HG03280 (cell line): ENCODE data around the gene SLC4A3.
A peak's percentile ranks its signal among the peaks of the same experiment; 100 is the strongest.

ENCODE experiments used
- ATAC-seq: cut with Tn5 transposase; IDR thresholded peaks from one replicate; pipeline ENCODE4 v1.9.1; 2021; ENCODE audit warnings: mild to moderate bottlenecking, moderate library complexity; ENCODE audit not compliant: unreplicated experiment

The SLC4A3 gene

DNA sequence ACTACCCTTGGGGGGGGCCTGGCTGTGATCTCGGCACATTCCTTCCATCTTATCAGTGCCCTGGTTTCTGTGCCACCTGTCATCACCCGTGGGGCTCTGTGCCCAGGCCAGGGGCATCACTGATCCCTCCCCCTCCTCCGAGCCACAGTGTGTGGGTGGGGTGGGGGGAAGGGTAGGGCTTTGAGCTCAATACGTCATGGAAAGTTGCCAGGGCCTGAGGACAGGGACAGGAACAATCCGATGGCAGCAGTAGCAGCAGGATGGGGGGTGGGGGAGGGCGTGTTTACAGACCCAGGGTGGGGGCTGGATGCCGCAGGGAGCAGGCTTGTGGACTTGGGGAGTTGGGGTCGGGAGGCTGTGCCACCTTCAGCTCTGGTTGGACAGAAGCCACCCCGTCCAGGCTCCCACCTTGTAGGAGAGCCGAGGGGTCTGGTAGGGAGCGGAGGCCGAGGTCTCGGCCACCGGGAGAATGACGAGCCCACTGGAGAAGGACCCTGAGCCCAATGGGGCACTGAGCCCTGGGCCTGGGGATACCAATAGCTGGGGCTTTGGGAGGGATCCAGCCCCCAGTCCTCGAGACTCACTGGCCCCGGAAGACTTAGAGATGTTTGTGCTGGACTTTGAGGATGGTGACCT lies 3.5 kb downstream of the SLC4A3 start:
- no peak for ATAC-seq

- no peak for ATAC-seq
Observed at GRCh38 chr2:219631406-219631891, 4.0 kb downstream of the SLC4A3 start.

GRCh38 chr2:219631904-219632759 lies 4.7 kb downstream of the SLC4A3 start:
- no peak for ATAC-seq

GRCh38 chr2:219632760-219633105 lies 5.3 kb downstream of the SLC4A3 start:
- ATAC-seq = no peak

- no peak for ATAC-seq
Observed at GRCh38 chr2:219633276-219634065, 6.0 kb downstream of the SLC4A3 start.

DNA sequence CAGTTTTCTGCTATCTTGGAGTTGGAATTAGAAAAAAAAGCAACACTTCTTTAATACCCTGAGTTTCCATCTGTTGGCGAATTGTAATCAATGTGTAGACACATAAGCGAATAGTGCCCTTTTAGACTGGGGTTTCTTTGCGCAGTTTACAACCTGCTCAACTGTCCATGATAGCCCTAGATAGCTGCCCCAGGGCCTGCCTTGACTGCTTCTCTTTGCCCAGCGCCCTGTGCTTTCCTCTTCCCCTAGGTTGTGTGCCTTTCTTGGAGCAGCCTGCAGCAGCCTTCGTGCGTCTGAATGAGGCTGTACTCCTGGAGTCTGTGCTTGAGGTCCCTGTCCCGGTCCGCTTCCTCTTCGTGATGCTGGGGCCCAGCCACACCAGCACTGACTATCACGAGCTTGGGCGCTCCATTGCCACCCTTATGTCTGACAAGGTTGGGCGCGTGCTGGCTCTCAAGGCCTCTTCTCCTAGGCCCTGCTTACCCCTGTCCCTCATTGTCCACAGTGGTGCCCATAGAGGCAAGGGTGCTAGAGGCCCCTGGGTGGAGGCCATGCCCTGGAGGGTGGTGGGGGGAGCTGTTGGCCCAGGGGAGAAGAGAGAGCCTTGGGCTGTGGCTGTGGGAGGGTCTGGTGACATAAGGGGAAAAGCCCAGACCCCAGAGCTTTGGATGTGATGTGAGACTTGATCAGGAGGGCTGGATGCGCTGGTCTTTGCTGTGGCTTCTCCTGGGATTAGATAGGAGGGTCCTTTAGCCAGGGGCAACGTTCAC lies 6.9 kb downstream of the SLC4A3 start:
- no peak for ATAC-seq

DNA sequence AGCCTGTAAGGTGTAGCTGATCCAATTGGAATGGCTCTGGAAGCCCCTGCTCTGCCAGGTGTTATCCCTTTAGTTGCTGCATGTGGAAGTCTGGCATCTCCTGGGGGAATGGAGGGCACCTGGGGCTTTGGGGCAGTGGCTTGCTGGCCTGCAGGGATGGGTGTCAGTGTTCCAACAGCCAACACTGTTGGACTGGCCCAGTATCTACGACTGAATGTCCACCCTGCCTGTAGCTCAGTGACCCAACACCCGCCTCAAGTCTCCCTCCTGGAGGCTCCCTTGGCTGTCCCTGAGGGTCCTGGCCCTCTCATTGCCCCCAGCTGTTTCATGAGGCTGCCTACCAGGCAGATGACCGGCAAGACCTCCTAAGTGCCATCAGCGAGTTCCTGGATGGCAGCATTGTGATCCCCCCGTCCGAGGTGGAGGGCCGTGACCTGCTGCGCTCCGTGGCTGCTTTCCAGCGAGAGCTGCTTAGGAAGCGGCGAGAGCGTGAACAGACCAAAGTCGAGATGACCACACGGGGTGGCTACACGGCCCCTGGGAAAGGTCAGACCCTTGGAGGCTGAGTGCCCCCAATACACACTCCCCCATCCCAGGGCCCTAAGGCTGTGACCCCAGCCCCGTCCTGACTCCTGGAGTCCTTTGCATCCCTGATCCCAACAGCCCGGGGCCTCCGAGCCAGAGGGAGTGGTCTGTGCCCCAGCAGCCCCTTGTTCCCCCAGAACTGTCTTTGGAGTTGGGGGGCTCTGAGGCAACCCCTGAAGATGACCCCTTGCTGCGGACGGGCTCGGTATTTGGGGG lies 7.7 kb downstream of the SLC4A3 start:
- no peak for ATAC-seq

GRCh38 chr2:219636144-219636915 lies 8.9 kb downstream of the SLC4A3 start:
- ATAC-seq = no peak

- ATAC-seq = no peak
Observed at GRCh38 chr2:219636941-219637841, 9.8 kb downstream of the SLC4A3 start.

- no peak for ATAC-seq
Observed at GRCh38 chr2:219637842-219638185, 10.4 kb downstream of the SLC4A3 start.

DNA sequence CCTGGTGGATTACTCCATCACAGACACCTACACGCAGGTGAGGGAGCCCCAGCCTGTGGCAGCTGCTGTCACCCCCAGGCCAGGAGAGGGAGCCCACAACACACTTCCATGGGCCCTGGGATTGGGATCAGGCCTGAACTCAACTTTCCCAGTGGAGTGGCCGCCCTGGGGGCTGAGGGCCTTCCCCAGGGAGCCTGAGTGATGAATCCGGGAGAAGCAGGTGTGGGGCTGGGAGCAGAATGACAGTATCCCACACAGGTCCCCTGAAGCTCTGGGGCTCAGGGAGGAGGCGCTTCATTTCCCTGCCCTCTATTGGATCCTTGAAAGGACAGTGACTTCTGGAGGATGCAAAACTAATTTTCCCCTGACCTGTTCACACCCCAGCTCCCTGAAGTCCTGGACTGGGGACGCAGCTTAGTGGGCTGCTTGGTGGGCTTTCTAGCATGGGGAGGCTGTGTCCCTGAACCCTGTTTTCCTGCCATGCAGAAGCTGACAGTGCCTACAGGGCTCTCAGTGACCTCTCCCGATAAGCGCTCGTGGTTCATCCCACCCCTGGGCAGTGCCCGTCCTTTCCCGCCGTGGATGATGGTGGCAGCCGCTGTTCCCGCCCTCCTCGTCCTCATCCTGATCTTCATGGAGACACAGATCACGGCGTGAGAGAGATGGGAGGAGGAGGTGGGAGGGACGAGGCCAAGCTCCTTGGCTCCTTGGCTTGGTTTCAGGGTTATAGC lies 11.0 kb downstream of the SLC4A3 start:
- no peak for ATAC-seq

- ATAC-seq = no peak
Observed at GRCh38 chr2:219638948-219639755, 11.7 kb downstream of the SLC4A3 start.

DNA sequence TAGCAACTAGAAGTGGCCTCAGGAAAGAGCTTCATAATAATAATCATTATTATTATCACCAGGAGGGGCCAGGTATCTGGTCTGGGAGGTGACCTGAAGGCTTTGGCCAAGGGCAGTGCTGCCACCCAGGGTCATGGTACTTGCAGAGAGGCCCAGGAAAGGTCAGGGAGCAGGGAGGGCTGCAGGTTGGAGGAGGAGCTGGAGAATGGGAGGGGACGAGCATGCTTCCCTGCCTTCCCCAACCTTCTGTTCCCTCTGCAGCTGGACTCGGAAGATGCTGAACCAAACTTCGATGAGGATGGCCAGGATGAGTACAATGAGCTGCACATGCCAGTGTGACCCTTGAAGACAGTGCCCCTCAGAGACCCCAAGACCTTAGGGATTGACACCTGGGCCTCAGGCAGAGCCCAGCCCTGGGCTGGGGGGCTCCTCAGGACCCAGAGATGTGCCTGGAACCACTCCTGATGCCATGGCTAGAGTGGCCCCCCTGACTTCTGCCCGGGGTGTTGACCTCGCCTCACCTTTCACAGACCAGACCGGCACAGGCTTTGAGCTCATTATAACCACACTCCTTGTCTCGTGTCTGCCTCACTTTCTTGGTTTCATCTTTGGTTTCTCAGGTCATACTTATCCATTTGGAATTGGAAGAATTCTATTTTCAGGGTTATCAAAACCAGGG lies 14.1 kb downstream of the SLC4A3 start:
- ATAC-seq = no peak

- ATAC-seq = no peak
Observed at GRCh38 chr2:219642069-219642454, 14.6 kb downstream of the SLC4A3 start.

- peak; percentile 98 for ATAC-seq
Observed at GRCh38 chr2:219642465-219643083, 15.1 kb downstream of the SLC4A3 start.

GRCh38 chr2:219643084-219643473 lies 15.6 kb downstream of the SLC4A3 start:
- no peak for ATAC-seq
